Adrenal gland (tissue), 12 donors: ENCODE results near the gene BTN3A1. TPM values are rescaled to one million over a fixed set of nuclear protein-coding genes. Genes with fewer than 3 reads are reported as not detected.

Experiments used
- DNase-seq, 7 donors: peaks; one replicate each; pipeline ENCODE4 v3.0.0-alpha.2; 2019 to 2020
- H3K27ac ChIP-seq, 5 donors: fragments of 200-600 bp; sonication (generic) in 4 of 5; 1 replicate in 3 of 5; 2 replicates in 2 of 5; pipeline versions ENCODE4 v1.5.1 to v1.8.0; 2016 to 2020; ENCODE audit warnings: mild to moderate bottlenecking in 1 of 5
- H3K27me3 ChIP-seq: fragments of 200-600 bp; 2 replicates; pipeline ENCODE4 v1.8.0; 2021
- H3K36me3 ChIP-seq, 2 donors: fragments of 200-600 bp; replicated peaks in 1 of 2; 1 replicate in 1 of 2; 2 replicates in 1 of 2; pipeline versions ENCODE4 v1.5.1 to v1.8.0; 2018 to 2022
- H3K4me1 ChIP-seq, 2 donors: fragments of 200-600 bp; replicated peaks in 1 of 2; 1 replicate in 1 of 2; 2 replicates in 1 of 2; pipeline versions ENCODE4 v1.5.1 to v1.8.0; 2018 to 2021
- H3K4me3 ChIP-seq, 4 donors: fragments of 200-600 bp; sonication (generic) in 3 of 4; one replicate each; pipeline ENCODE4 v1.5.1; 2016 to 2018
- H3K9me3 ChIP-seq, 3 donors: fragments of 200-600 bp; sonication (generic) in 1 of 3; replicated peaks in 1 of 3; 1 replicate in 2 of 3; 2 replicates in 1 of 3; pipeline versions ENCODE4 v1.5.1 to v1.8.0; 2016 to 2021
- CTCF ChIP-seq, 6 experiments: fragments of 450-650 bp in 4 of 6; fragments of 200-600 bp in 2 of 6; sonication (generic) in 1 of 6; IDR thresholded peaks; 1 replicate in 5 of 6; 2 replicates in 1 of 6; pipeline versions ENCODE4 v1.5.1 to v1.8.0; 2016 to 2021; ENCODE audit warnings: antibody characterized with exemption in 6 of 6, mild to moderate bottlenecking in 2 of 6, moderate library complexity in 1 of 6
- POLR2A ChIP-seq, 2 donors: fragments of 450-650 bp; IDR thresholded peaks; one replicate each; pipeline ENCODE4 v1.6.1; 2017; ENCODE audit warnings: antibody characterized with exemption in 2 of 2, mild to moderate bottlenecking in 2 of 2, moderate library complexity in 1 of 2
- WGBS, 4 donors: extraction: QIAGEN DNeasy Blood & Tissue Kit in 2 of 4; methylation state at CpG; one replicate each; pipeline versions ENCODE4 v1.1.5 to v1.1.7; 2013 to 2017; 5-methylcytosine and 5-hydroxymethylcytosine counted together
- intact Hi-C, 2 donors: fragments of 100-400 bp; cut with DNase I; formaldehyde crosslinking; loops; one replicate each; pipeline versions ENCODE4 v1.14.1 to v1.15.0; 2022 to 2023
- polyA plus RNA-seq, 3 donors: library from polyadenylated mRNA; stranded (reverse); fragments of 200-250 nt in 2 of 3; fragments of 350-450 nt in 1 of 3; fragmentation: Illumina TruSeq in 1 of 3; extraction: RNeasy Lipid Tissue Mini Kit (QIAGEN cat#74804) in 1 of 3; gene quantifications; one replicate each; pipeline ENCODE4 v1.2.3, GENCODE V29; 2013 to 2014
- total RNA-seq, 9 donors: library from RNA; depleted of rRNA in 4 of 9; stranded (reverse); fragments of >200 nt in 4 of 9; fragments of 120-200 nt in 1 of 9; fragmentation: NEBNext Ultra II Directional in 1 of 9; extraction: Animal tissue kit (Norgen Biotek cat#: 25700) in 1 of 9; gene quantifications; one replicate each; pipeline versions ENCODE4 v1.1.0 to v1.2.4, GENCODE V29; 2013 to 2023
- donor health status: healthy with polysubstance abuse.
- donor health status: Bipolar disorder and iron deficiency.
- donor health status: DM: yes; HTN: yes; CAD: no.
- donor health status: DM: no; HTN: no; CAD: no.
- donor health status: DM: no; HTN: no; CAD: no.
- donor health status: DM: yes; HTN: yes; CAD: no.

BTN3A1 gene
- total and polyA plus RNA-seq, 12 donors = 17.5 to 56.7 (median 38.3) TPM

GRCh38 chr6:26382121-26382520 lies 20.0 kb upstream of the BTN3A1 start:
- H3K27ac ChIP-seq = peak overlapping the region in 1 of 5 donors; percentile 7
- no peaks in the 10 kb centered on the region for H3K9me3 ChIP-seq
- DNase-seq = no peak
- no peaks in the 10 kb centered on the region for H3K36me3 ChIP-seq
- 57 to 80% (median 70%) methylated on average over 6 of the region's 6 CpGs for WGBS, 4 donors
- H3K4me1 ChIP-seq = peaks cover 0 to 13% of the 10 kb centered on the region in 2 donors
- TF ChIP-seq POLR2A (IDR thresholded peaks at IDR 0.05) (no peak), CTCF (IDR thresholded peaks at IDR 0.05) (no peak)
- H3K4me3 ChIP-seq = no peak overlapping the region
- no peaks in the 10 kb centered on the region for H3K27me3 ChIP-seq
- intact Hi-C loops = no loop called here

GRCh38 chr6:26383624-26384417 lies 18.3 kb upstream of the BTN3A1 start:
- WGBS, 4 donors = 4 to 10% (median 7%) methylated on average over 6 to 7 of the region's 7 CpGs
- peak overlapping the region in 3 of 4 donors; percentile 43 to 75 (median 63) for H3K4me3 ChIP-seq
- H3K9me3 ChIP-seq = no peaks in the 10 kb centered on the region
- H3K27me3 ChIP-seq = no peaks in the 10 kb centered on the region
- intact Hi-C loops = no loop called here
- H3K36me3 ChIP-seq = no peaks in the 10 kb centered on the region
- H3K27ac ChIP-seq = peak overlapping the region in 3 of 5 donors; percentile 70 to 88 (median 73)
- no peak for TF ChIP-seq CTCF (IDR thresholded peaks at IDR 0.05)
- TF ChIP-seq POLR2A (IDR thresholded peaks at IDR 0.05) = no peak
- H3K4me1 ChIP-seq = peaks cover 0 to 13% of the 10 kb centered on the region in 2 donors
- peak in 6 of 7 donors; percentile 21 to 63 (median 32) for DNase-seq

- DNase-seq = no peak
- Histone ChIP-seq H3K9me3 (no peaks in the 10 kb centered on the region), H3K27ac (no peak overlapping the region), H3K27me3 (no peaks in the 10 kb centered on the region), H3K4me3 (no peak overlapping the region), H3K4me1 (peaks cover 0 to 13% of the 10 kb centered on the region in 2 donors), H3K36me3 (no peaks in the 10 kb centered on the region)
- TF ChIP-seq POLR2A (IDR thresholded peaks at IDR 0.05) = no peak
- TF ChIP-seq CTCF (IDR thresholded peaks at IDR 0.05) = no peak
- WGBS, 4 donors = 89 to 94% (median 92%) methylated on average over 9 of the region's 9 CpGs
- intact Hi-C loops = no loop called here
Measured at GRCh38 chr6:26385734-26386125, 16.3 kb upstream of the BTN3A1 start.

GRCh38 chr6:26387565-26387964 lies 14.5 kb upstream of the BTN3A1 start:
- intact Hi-C loops = no loop called here
- TF ChIP-seq POLR2A (IDR thresholded peaks at IDR 0.05) (no peak), CTCF (IDR thresholded peaks at IDR 0.05) (no peak)
- no peaks in the 10 kb centered on the region for H3K9me3 ChIP-seq
- H3K4me1 ChIP-seq = peaks cover 0 to 13% of the 10 kb centered on the region in 2 donors
- no peak overlapping the region for H3K4me3 ChIP-seq
- DNase-seq = no peak
- no peaks in the 10 kb centered on the region for H3K36me3 ChIP-seq
- H3K27ac ChIP-seq = no peak overlapping the region
- no peaks in the 10 kb centered on the region for H3K27me3 ChIP-seq
